NT2/D1 (cell line): ENCODE results near the gene IFT57.

Experiments used
- SUZ12 ChIP-seq: IDR thresholded peaks from 2 replicates; pipeline ENCODE4 v1.6.1; 2011; ENCODE audit not compliant: insufficient read length, insufficient read depth; ENCODE audit errors: extremely low read depth
- YY1 ChIP-seq: IDR thresholded peaks from 2 replicates; pipeline ENCODE4 v1.6.1; 2011; ENCODE audit not compliant: insufficient read length, insufficient read depth
- ZNF274 ChIP-seq: IDR thresholded peaks from 2 replicates; pipeline ENCODE4 v1.6.1; 2011; ENCODE audit warnings: mild to moderate bottlenecking, low read depth, low read length

- no peak for TF ChIP-seq ZNF274
- TF ChIP-seq SUZ12, result no peak
- TF ChIP-seq YY1, result no peak
Observed at GRCh38 chr3:108146139-108146538, 76.1 kb downstream of the IFT57 start.
